Adrenal gland (tissue), 5 donors: ENCODE measurements around the gene CBX5.
"Not testable (repeated sequence)": the region's sequence is repeated elsewhere in the genome, so short reads cannot be mapped to it uniquely, and the experiment has no call there.

Experiments used
- CTCF ChIP-seq, 6 experiments: fragments of 450-650 bp in 4 of 6; fragments of 200-600 bp in 2 of 6; sonication (generic) in 1 of 6; IDR thresholded peaks; 1 replicate in 5 of 6; 2 replicates in 1 of 6; pipeline versions ENCODE4 v1.5.1 to v1.8.0; 2016 to 2021; ENCODE audit warnings: antibody characterized with exemption in 6 of 6, mild to moderate bottlenecking in 2 of 6, moderate library complexity in 1 of 6
- POLR2A ChIP-seq, 2 donors: fragments of 450-650 bp; IDR thresholded peaks; one replicate each; pipeline ENCODE4 v1.6.1; 2017; ENCODE audit warnings: antibody characterized with exemption in 2 of 2, mild to moderate bottlenecking in 2 of 2, moderate library complexity in 1 of 2
- donor health status: DM: no; HTN: no; CAD: no.

- not testable (repeated sequence) for TF ChIP-seq CTCF, POLR2A (IDR thresholded peaks at IDR 0.05)
These were observed 48.7 kb downstream of the CBX5 start for GRCh38 chr12:54231269-54231668.
